Measurements from ENCODE around the gene NHERF1.

The NHERF1 gene

DNA sequence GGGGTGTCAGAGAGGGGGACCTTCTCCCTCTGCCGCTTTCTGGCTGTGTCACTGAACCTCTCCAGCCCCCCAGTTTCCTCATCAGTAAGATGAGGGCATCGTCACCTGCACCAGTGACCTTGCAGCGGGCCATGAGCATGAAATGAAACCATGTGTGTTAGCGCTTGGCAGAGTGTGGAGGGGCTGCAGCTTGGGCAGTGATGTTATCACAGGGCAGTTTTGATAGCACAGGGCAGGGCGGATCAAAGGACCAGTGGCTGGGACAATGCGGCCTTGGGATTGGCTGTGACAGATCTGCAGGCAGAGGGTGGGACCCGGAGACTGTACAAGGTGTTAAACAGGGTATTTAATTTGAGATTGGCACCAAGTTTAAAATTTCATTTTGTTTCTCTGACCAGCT is 66.6 kb downstream of the NHERF1 start:
- DNase-seq = no peak

GRCh38 chr17:74815550-74816370 is 67.3 kb downstream of the NHERF1 start:
- DNase-seq = no peak

DNA sequence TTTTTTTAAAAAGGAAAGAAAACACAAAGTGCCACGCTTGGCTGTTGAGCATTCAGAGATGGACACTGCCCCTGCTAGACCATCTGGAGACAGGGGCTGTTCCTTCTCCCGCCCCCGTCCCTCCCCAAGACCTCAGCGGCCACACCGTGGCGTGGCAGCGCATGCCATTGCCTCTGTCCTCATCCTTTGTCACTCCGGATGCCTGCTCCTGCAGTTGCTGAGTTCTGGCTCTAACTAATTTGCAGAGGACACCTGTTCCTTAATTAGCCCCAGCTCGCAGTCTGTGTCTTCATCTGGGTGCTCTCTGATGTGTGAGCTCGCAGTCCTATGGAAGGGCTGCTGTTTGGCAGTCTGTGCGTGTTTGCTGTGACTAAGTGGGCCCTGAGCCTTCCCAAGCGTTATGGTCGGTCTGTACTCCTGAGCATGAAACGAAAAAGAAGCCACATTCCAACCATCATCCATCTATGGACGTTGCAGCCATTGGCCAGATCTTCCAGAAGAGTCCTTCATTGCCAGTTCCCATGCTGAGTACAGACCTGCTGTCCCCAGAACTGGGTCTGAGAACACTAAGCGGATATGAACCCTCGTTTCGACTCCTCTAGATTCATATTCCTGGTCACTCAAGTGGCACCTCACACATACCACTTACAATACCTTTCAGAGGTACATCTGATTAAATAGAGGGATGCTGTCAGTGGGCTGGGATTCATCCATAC is 68.6 kb downstream of the NHERF1 start:
- DNase-seq = no peak

GRCh38 chr17:74818291-74818938 is 70.0 kb downstream of the NHERF1 start:
- DNase-seq = no peak

Measured in stimulated activated CD4-positive, alpha-beta T cell treated with anti-CD3 and anti-CD28 coated beads, Interleukin-2, amount 100 ng/mL, for 48 hours (primary cell).